ENCODE results near the gene STARD4. TPM values are rescaled to one million over a fixed set of nuclear protein-coding genes. Genes with fewer than 3 reads are reported as not detected.

Gene STARD4
- 3.8 to 4.7 TPM (median 4.6 TPM) in 5 replicates for total RNA-seq (2022; extraction: Qiagen RNA extraction)

GRCh38 chr5:111512375-111513130 is at the start of gene STARD4:
Gene STARD4, minus strand, starts transcription at chr5:111512535. Its CDS starts 5,102 bp downstream, at chr5:111507433.

Other genes starting within 250 kb of the STARD4 start
- gene NREP, start 244.7 kb upstream of the STARD4 start, total RNA-seq (2022; extraction: Qiagen RNA extraction), result 1.7 to 3.2 TPM (median 2.6 TPM) in 5 replicates

Measured in A549 treated with CORT108297 at 1 μM for 4 hours (cell line).